GM23338 (cell line): ENCODE measurements around the gene R3HDM2. TPM values are rescaled to one million over a fixed set of nuclear protein-coding genes. Genes with fewer than 3 reads are reported as not detected.

Source experiments
- ATAC-seq: fragments of 200-7000 bp; cut with Tn5 transposase; 3 replicates; pipeline ENCODE4 v1.9.1; 2020
- DNase-seq: peaks from one replicate; pipeline ENCODE4 v3.0.0-alpha.2; 2015; ENCODE audit warnings: low spot score
- H2AFZ ChIP-seq: fragments of 200-600 bp; sonication (generic); 2 replicates; pipeline ENCODE4 v1.8.0; 2016; ENCODE audit warnings: antibody characterized with exemption, mild to moderate bottlenecking, moderate library complexity
- H3F3A ChIP-seq: fragments of 200-600 bp; sonication (generic); replicated peaks from 2 replicates; pipeline ENCODE4 v1.8.0; 2017; ENCODE audit warnings: antibody characterized with exemption, mixed run types, low read depth
- H3K27ac ChIP-seq: fragments of 200-600 bp; sonication (generic); 2 replicates; pipeline ENCODE4 v1.6.1; 2016; ENCODE audit warnings: low read depth
- H3K27me3 ChIP-seq: fragments of 200-600 bp; sonication (generic); 2 replicates; pipeline ENCODE4 v1.8.0; 2016; ENCODE audit warnings: mild to moderate bottlenecking, mixed run types, moderate library complexity; ENCODE audit not compliant: insufficient read depth
- H3K36me3 ChIP-seq: fragments of 200-600 bp; sonication (generic); 2 replicates; pipeline ENCODE4 v1.8.0; 2016; ENCODE audit warnings: mild to moderate bottlenecking; ENCODE audit not compliant: insufficient read depth
- H3K4me1 ChIP-seq: fragments of 200-600 bp; sonication (generic); 2 replicates; pipeline ENCODE4 v1.8.0; 2016; ENCODE audit warnings: mild to moderate bottlenecking, moderate library complexity; ENCODE audit not compliant: insufficient read depth
- H3K4me2 ChIP-seq: fragments of 200-600 bp; sonication (generic); 2 replicates; pipeline ENCODE4 v1.7.1; 2017; ENCODE audit warnings: mixed run types
- H3K4me3 ChIP-seq: fragments of 200-600 bp; sonication (generic); 2 replicates; pipeline ENCODE4 v1.6.1; 2016; ENCODE audit warnings: mixed run types
- H3K79me2 ChIP-seq: fragments of 200-600 bp; sonication (generic); replicated peaks from 2 replicates; pipeline ENCODE4 v1.8.0; 2017; ENCODE audit warnings: mild to moderate bottlenecking; ENCODE audit not compliant: insufficient read depth
- H3K9me2 ChIP-seq: fragments of 200-600 bp; sonication (generic); 2 replicates; pipeline ENCODE4 v1.8.0; 2017; ENCODE audit not compliant: insufficient read depth
- H4K20me1 ChIP-seq: fragments of 200-600 bp; sonication (generic); replicated peaks from 2 replicates; pipeline ENCODE4 v1.8.0; 2017; ENCODE audit warnings: mild to moderate bottlenecking; ENCODE audit not compliant: insufficient read depth
- H3K27ac Mint-ChIP-seq: 2 replicates; pipeline ENCODE4 v1.8.0; 2020; ENCODE audit warnings: inconsistent platforms, mild to moderate bottlenecking, moderate library complexity, mixed read lengths
- H3K27me3 Mint-ChIP-seq: 3 replicates; pipeline ENCODE4 v1.8.0; 2022; ENCODE audit warnings: low read depth, mild to moderate bottlenecking, moderate library complexity, mixed read lengths, inconsistent platforms; ENCODE audit not compliant: insufficient read depth, poor library complexity
- H3K36me3 Mint-ChIP-seq: 3 replicates; pipeline ENCODE4 v1.8.0; 2021; ENCODE audit warnings: low read depth, mild to moderate bottlenecking, inconsistent platforms, moderate library complexity, mixed read lengths
- H3K4me1 Mint-ChIP-seq: 3 replicates; pipeline ENCODE4 v1.8.0; 2020; ENCODE audit warnings: mild to moderate bottlenecking, inconsistent platforms, mixed read lengths
- H3K4me3 Mint-ChIP-seq: 3 replicates; pipeline ENCODE4 v1.8.0; 2021; ENCODE audit warnings: moderate library complexity, mild to moderate bottlenecking, inconsistent platforms, mixed read lengths
- H3K9me3 Mint-ChIP-seq: 3 replicates; pipeline ENCODE4 v1.8.0; 2020; ENCODE audit warnings: moderate library complexity, mild to moderate bottlenecking, inconsistent platforms, mixed read lengths
- EZH2 ChIP-seq: fragments of 200-600 bp; sonication (generic); IDR thresholded peaks from one replicate; pipeline ENCODE4 v1.8.0; 2017; ENCODE audit warnings: antibody characterized with exemption, mild to moderate bottlenecking, low read depth; ENCODE audit not compliant: unreplicated experiment
- EZH2phosphoT487 ChIP-seq: fragments of 200-600 bp; sonication (generic); IDR thresholded peaks from one replicate; pipeline ENCODE4 v1.8.1; 2018; ENCODE audit warnings: antibody characterized with exemption; ENCODE audit not compliant: unreplicated experiment
- NANOG ChIP-seq: IDR thresholded peaks from 2 replicates; pipeline ENCODE4 v1.6.1; 2016; ENCODE audit warnings: antibody characterized with exemption, borderline replicate concordance
- POLR2AphosphoS5 ChIP-seq: IDR thresholded peaks from 2 replicates; pipeline ENCODE4 v1.6.1; 2016; ENCODE audit warnings: antibody characterized with exemption, low read depth
- REST ChIP-seq: IDR thresholded peaks from one replicate; pipeline ENCODE4 v1.6.1; 2018; ENCODE audit warnings: antibody characterized with exemption; ENCODE audit not compliant: unreplicated experiment
- STAT1 ChIP-seq: IDR thresholded peaks from one replicate; pipeline ENCODE4 v1.6.1; 2016; ENCODE audit warnings: antibody characterized with exemption; ENCODE audit not compliant: unreplicated experiment
- ZNF114 ChIP-seq: fragments of 250-450 bp; sonication (Bioruptor Pico); IDR thresholded peaks from 2 replicates; pipeline ENCODE4 v1.5.0; 2020; ENCODE audit warnings: mild to moderate bottlenecking, moderate library complexity
- ZNF331 ChIP-seq: fragments of 250-450 bp; sonication (Bioruptor Pico); IDR thresholded peaks from 2 replicates; pipeline ENCODE4 v1.5.0; 2020; ENCODE audit warnings: low read depth, mild to moderate bottlenecking, moderate library complexity
- ZNF462 ChIP-seq: fragments of 250-450 bp; sonication (Bioruptor Pico); IDR thresholded peaks from 2 replicates; pipeline ENCODE4 v1.5.0; 2020; ENCODE audit warnings: mild to moderate bottlenecking, moderate library complexity
- polyA plus RNA-seq: library from polyadenylated mRNA; unstranded; fragments of >200 nt; fragmentation: Nextera tagmentation; extraction: Ambion mirVana; gene quantifications from 2 replicates; pipeline ENCODE4 v1.2.1, GENCODE V29; 2016
- total RNA-seq: library from RNA; depleted of rRNA; stranded (reverse); fragments of >200 nt; shearing (Covaris generic); gene quantifications from 2 replicates; pipeline ENCODE4 v1.2.3, GENCODE V29; 2014
- TF ChIP-seq, protein P1 (sequence below), 2 experiments: fragments of 200-600 bp in 1 of 2; sonication (generic) in 1 of 2; conservative IDR thresholded peaks; 2 replicates each; pipeline versions ENCODE4 v1.5.1 to v1.6.1; 2016 to 2017; ENCODE audit warnings: antibody characterized with exemption in 2 of 2, low read depth in 2 of 2, mild to moderate bottlenecking in 2 of 2, moderate library complexity in 1 of 2

The R3HDM2 gene
- total and polyA plus RNA-seq, 2 experiments from 2014 or later, result 9.6 to 19.6 TPM

GRCh38 chr12:57207731-57208630 lies 222.9 kb downstream of the R3HDM2 start (continued):
- no peak for TF ChIP-seq ZNF462
- TF ChIP-seq, protein P1, sequence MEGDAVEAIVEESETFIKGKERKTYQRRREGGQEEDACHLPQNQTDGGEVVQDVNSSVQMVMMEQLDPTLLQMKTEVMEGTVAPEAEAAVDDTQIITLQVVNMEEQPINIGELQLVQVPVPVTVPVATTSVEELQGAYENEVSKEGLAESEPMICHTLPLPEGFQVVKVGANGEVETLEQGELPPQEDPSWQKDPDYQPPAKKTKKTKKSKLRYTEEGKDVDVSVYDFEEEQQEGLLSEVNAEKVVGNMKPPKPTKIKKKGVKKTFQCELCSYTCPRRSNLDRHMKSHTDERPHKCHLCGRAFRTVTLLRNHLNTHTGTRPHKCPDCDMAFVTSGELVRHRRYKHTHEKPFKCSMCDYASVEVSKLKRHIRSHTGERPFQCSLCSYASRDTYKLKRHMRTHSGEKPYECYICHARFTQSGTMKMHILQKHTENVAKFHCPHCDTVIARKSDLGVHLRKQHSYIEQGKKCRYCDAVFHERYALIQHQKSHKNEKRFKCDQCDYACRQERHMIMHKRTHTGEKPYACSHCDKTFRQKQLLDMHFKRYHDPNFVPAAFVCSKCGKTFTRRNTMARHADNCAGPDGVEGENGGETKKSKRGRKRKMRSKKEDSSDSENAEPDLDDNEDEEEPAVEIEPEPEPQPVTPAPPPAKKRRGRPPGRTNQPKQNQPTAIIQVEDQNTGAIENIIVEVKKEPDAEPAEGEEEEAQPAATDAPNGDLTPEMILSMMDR (conservative IDR thresholded peaks at IDR 0.05; ENCODE audit: low read depth in 2 of 2), result no peak

DNA sequence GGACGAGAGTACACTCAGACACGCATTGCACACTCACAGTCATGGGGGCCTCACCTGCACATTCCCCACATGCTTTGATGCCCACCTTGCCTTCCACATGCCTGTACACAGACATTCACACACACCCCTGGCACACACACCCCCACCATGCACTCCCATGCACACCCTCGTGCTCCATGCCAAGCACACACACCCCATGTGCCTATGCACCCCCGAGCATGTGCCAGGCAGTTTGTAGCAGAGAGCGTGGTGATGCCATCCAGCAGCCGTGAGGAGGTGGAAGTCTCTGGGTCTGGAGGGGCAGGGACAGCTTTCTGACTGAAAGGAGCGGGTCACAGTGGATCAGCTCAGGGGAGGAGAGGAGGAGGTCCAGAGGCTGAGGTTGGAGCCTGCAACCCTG lies 224.9 kb downstream of the R3HDM2 start:
- Histone ChIP-seq H3K79me2 (no peaks in the 10 kb centered on the region), H3F3A (no peaks in the 10 kb centered on the region), H3K4me2 (no peak overlapping the region), H3K9me2 (no peaks in the 10 kb centered on the region), H3K27ac (no peak overlapping the region), H4K20me1 (no peaks in the 10 kb centered on the region; the same call in 1 of the 2 replicates), H3K4me3 (no peak overlapping the region), H2AFZ (no peak overlapping the region), H3K27me3 (no peaks in the 10 kb centered on the region), H3K4me1 (no peaks in the 10 kb centered on the region), H3K36me3 (peaks cover 19% of the 10 kb centered on the region)
- ATAC-seq, result no peak
- Mint-ChIP-seq H3K9me3 (no peaks in the 10 kb centered on the region; the same call in 2 of the 3 replicates), H3K27me3 (peaks cover 18% of the 10 kb centered on the region), H3K4me3 (no peak overlapping the region), H3K36me3 (peaks cover 88% of the 10 kb centered on the region), H3K4me1 (no peaks in the 10 kb centered on the region), H3K27ac (no peak overlapping the region)
- no peak for DNase-seq
- TF ChIP-seq, protein P1 (conservative IDR thresholded peaks at IDR 0.05; ENCODE audit: low read depth in 2 of 2), result no peak
- TF ChIP-seq ZNF331 (CRISPR knock-in tag), result no peak
- no peak for TF ChIP-seq STAT1
- TF ChIP-seq POLR2AphosphoS5, result no peak
- no peak for TF ChIP-seq REST
- no peak for TF ChIP-seq ZNF114
- TF ChIP-seq EZH2, result no peak
- no peak for TF ChIP-seq NANOG
- TF ChIP-seq EZH2phosphoT487, result no peak
